Epithelial cell of prostate (primary cell): ENCODE measurements around the gene FHOD3.

ENCODE experiments used
- DNase-seq: peaks from one replicate; pipeline ENCODE4 v3.0.0-alpha.2; 2011; ENCODE audit warnings: low read depth, low spot score
- H3K27ac ChIP-seq: fragments of 450-650 bp; 2 replicates; pipeline ENCODE4 v1.5.1; 2017; ENCODE audit warnings: mild to moderate bottlenecking

FHOD3 gene

DNA sequence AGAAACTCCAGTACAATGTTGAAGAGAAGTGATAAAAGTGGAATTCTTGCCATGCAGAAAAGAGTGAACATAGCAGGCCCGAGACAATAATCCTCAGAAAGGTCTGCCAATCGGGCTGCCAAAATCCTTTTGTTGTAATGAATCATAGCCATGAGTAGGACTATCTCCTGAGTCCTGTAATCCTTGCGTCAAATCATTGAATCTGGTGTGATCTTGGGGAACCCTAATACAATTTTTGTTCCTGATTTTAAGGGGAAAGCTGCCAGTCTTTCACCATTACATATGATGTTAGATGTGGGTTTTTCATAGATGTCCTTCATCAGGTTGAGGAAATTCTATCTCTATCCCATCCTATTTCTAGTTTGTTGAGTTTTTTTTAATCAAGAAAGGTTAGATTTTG is 529.0 kb downstream of the FHOD3 start:
- DNase-seq, result no peak

DNA sequence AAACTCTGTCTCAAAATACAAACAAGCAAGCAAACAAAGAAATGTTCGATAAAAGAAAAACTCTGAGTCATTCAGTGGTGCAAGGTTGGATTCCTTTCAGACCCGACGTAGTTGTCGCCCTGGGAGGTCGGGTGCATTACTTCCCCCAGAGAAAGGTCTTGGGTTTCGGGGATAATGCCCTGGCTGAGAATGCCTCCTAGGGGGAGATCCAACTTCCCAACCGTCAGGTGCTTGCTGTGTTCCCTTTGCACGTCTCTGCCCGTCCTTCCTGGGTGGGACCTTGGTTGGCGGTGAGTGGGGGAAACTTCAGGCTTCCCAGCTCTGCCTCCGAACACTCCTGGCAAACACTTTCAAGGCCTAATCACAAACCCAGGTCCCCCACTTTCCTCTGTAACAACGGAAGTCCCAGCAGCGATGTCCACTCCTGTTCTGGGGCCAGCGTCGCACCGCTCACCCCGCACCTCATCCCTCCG is 530.7 kb downstream of the FHOD3 start:
- peak overlapping the region; percentile 75 for H3K27ac ChIP-seq
- no peak for DNase-seq

More for the DNA sequence above, 529.0 kb downstream of the FHOD3 start:
- no peak overlapping the region for H3K27ac ChIP-seq

DNA sequence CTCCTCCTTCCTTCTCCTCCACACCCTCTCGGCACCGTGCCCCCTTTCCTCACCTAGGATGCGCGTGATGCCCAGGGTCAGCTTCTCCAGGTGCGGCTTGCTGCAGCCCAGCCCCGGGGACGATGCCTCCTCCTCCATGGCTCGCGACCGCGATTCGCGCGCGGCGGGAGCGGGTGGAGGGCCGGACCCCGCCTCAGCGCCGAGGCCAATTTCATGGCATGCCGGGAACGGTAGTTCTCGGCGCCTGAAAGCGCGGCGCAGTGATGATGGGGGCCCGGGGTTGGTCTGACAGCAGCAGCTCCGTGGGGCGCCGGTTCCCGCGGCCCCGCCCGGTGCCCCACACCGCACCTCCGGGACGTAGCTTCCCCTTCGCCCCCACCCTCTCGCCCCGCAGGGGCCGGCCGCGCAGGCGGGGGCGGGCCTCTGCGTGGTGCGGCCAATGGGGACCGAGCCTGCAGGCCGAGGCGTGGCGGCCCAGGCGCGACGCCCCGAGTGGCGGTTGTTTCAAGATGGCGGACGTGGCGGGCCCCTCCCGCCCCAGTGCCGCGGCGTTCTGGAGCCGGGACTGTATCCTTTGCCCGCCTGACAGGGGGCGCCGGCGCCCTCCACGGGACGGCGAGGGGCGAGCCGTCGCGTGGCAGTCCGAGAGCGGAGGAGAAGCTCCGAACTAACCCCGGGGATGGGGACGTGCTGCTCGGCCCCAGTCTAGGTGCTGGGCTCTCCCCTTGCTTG is 531.3 kb downstream of the FHOD3 start, which contains the start of the genes KIAA1328 and TPGS2:
KIAA1328 (plus strand) TSS at position 498 of the 732 bp plus-strand sequence; CDS start at position 510, 12 bp downstream.
TPGS2 (minus strand) TSS at position 373 of the 732 bp plus-strand sequence; CDS start at position 138, 235 bp downstream.
- peak within 1 kb of the TSS; percentile 75 for H3K27ac ChIP-seq
- peak; percentile 29 for DNase-seq
